Neural cell (in vitro differentiated cells): Measurements from ENCODE around the gene BTD. TPM values are rescaled to one million over a fixed set of nuclear protein-coding genes. Genes with fewer than 3 reads are reported as not detected.

Experiments used
- H2AFZ ChIP-seq: fragments of 200-600, 300-800 bp; sonication (generic), shearing (Covaris generic); 2 replicates; pipeline ENCODE4 v1.6.0; 2014; ENCODE audit warnings: low read depth, mild to moderate bottlenecking, antibody characterized with exemption, low read length, moderate library complexity
- H3F3A ChIP-seq: fragments of 200-600 bp; shearing (Covaris generic); 2 replicates; pipeline ENCODE4 v1.6.1; 2016; ENCODE audit warnings: mild to moderate bottlenecking, moderate library complexity, mixed read lengths, antibody characterized with exemption, low read length; ENCODE audit not compliant: insufficient read depth, poor library complexity, severe bottlenecking
- H3K27ac ChIP-seq: fragments of 200-600, 300-800 bp; sonication (generic), shearing (Covaris generic); 2 replicates; pipeline ENCODE4 v1.5.1; 2014; ENCODE audit warnings: mild to moderate bottlenecking, low read length, moderate library complexity
- H3K27me3 ChIP-seq: fragments of 300-800, 200-600 bp; sonication (generic), shearing (Covaris generic); 2 replicates; pipeline ENCODE4 v1.6.0; 2014; ENCODE audit warnings: mild to moderate bottlenecking, low read depth, low read length, moderate library complexity; ENCODE audit not compliant: insufficient read depth
- H3K36me3 ChIP-seq: fragments of 300-800, 200-600 bp; sonication (generic), shearing (Covaris generic); 2 replicates; pipeline ENCODE4 v1.5.1; 2014; ENCODE audit warnings: mild to moderate bottlenecking, antibody characterized with exemption, low read length, moderate library complexity; ENCODE audit not compliant: insufficient read depth
- H3K4me2 ChIP-seq: fragments of 300-800, 200-600 bp; sonication (generic), shearing (Covaris generic); 2 replicates; pipeline ENCODE4 v1.6.0; 2014; ENCODE audit warnings: mild to moderate bottlenecking, low read length
- H3K4me3 ChIP-seq: fragments of 300-800, 200-600 bp; sonication (generic), shearing (Covaris generic); 2 replicates; pipeline ENCODE4 v1.5.1; 2014; ENCODE audit warnings: mild to moderate bottlenecking, low read length, moderate library complexity
- H3K79me2 ChIP-seq: fragments of 200-600 bp; shearing (Covaris generic); replicated peaks from 2 replicates; pipeline ENCODE4 v1.6.0; 2014; ENCODE audit warnings: mild to moderate bottlenecking, low read length, moderate library complexity; ENCODE audit not compliant: insufficient read depth
- H3K9ac ChIP-seq: fragments of 300-800, 200-600 bp; sonication (generic), shearing (Covaris generic); 2 replicates; pipeline ENCODE4 v1.6.1; 2016; ENCODE audit warnings: mild to moderate bottlenecking, low read length, mixed read lengths
- H3K9me2 ChIP-seq: fragments of 200-600 bp; shearing (Covaris generic); 2 replicates; pipeline ENCODE4 v1.6.1; 2016; ENCODE audit warnings: mild to moderate bottlenecking, low read length, mixed read lengths; ENCODE audit not compliant: insufficient read depth
- H3K9me3 ChIP-seq: fragments of 200-600, 300-800 bp; sonication (generic), shearing (Covaris generic); 2 replicates; pipeline ENCODE4 v1.6.1; 2016; ENCODE audit warnings: mild to moderate bottlenecking, mixed run types, low read length, moderate library complexity, mixed read lengths
- H4K20me1 ChIP-seq: fragments of 200-600 bp; shearing (Covaris generic); 2 replicates; pipeline ENCODE4 v1.6.1; 2016; ENCODE audit warnings: mild to moderate bottlenecking, mixed run types; ENCODE audit not compliant: insufficient read depth
- EP300 ChIP-seq: fragments of 450-650 bp; conservative IDR thresholded peaks from 2 replicates; pipeline ENCODE4 v1.6.1; 2014; ENCODE audit warnings: antibody characterized with exemption, mild to moderate bottlenecking, moderate library complexity; ENCODE audit not compliant: poor library complexity, severe bottlenecking
- EZH2 ChIP-seq: fragments of 200-600, 300-800 bp; shearing (Covaris generic), sonication (generic); IDR thresholded peaks from 2 replicates; pipeline ENCODE4 v1.6.1; 2014; ENCODE audit warnings: antibody characterized with exemption, low read length, borderline replicate concordance, mild to moderate bottlenecking; ENCODE audit not compliant: insufficient read depth, poor library complexity, severe bottlenecking
- MXI1 ChIP-seq: fragments of 450-650 bp; conservative IDR thresholded peaks from 2 replicates; pipeline ENCODE4 v1.6.1; 2014; ENCODE audit warnings: antibody characterized with exemption, mild to moderate bottlenecking; ENCODE audit not compliant: poor library complexity, severe bottlenecking
- POLR2AphosphoS5 ChIP-seq: IDR thresholded peaks from 2 replicates; pipeline ENCODE4 v1.6.1; 2012
- RAD21 ChIP-seq: fragments of 450-650 bp; conservative IDR thresholded peaks from 2 replicates; pipeline ENCODE4 v1.6.1; 2014; ENCODE audit warnings: antibody characterized with exemption, mild to moderate bottlenecking, moderate library complexity
- SMC3 ChIP-seq: fragments of 450-650 bp; conservative IDR thresholded peaks from 2 replicates; pipeline ENCODE4 v1.6.1; 2014; ENCODE audit warnings: antibody characterized with exemption, mild to moderate bottlenecking, moderate library complexity; ENCODE audit not compliant: poor library complexity
- TAF1 ChIP-seq: IDR thresholded peaks from 2 replicates; pipeline ENCODE4 v1.6.1; 2012; ENCODE audit warnings: low read depth
- polyA plus RNA-seq: library from polyadenylated mRNA; depleted of rRNA; stranded (reverse); fragments of >200 nt; gene quantifications from 2 replicates; pipeline ENCODE4 v1.2.3, GENCODE V29; 2014
- TF ChIP-seq, protein P1 (sequence below): IDR thresholded peaks from 2 replicates; pipeline ENCODE4 v1.6.1; 2012; ENCODE audit warnings: borderline replicate concordance
- TF ChIP-seq, protein P2 (sequence below): fragments of 450-650 bp; IDR thresholded peaks from 2 replicates; pipeline ENCODE4 v1.5.1; 2014; ENCODE audit warnings: antibody characterized with exemption, mild to moderate bottlenecking, moderate library complexity; ENCODE audit not compliant: poor library complexity, severe bottlenecking

The BTD gene
- polyA plus RNA-seq, 1 donor from 2014 or later, result 4.6 TPM

DNA sequence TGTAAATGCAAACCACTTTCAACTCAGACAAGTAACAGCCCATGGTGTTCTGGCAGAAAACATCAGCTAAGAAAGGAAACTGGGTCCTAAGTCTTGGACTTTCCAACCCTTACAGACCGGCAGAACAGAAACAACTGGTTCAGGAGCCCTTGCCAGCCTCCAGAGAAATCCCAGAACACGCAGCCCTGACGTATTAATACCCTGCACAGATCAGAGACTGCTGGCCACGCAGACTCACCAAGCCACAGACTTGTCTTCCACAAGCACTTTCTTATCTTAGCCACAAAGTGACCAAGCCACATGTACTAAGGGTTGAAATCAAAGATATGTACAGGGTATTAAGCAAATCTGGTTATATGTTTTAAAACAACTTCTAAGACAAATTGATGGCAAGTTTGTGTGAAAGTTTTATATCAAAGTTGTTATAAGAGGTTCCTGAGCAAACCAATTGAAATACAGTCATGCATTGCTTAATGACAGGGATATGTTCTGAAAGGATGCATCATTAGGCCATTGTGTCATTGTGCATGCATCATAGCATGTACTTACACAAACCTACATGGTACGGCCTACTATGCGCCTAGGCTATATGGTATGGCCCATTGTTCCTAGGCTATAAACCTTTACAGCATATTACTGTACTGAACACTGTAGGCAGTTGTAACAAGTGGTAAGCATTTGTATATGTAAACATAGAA is 36.8 kb downstream of the BTD start:
- TF ChIP-seq, protein P1, sequence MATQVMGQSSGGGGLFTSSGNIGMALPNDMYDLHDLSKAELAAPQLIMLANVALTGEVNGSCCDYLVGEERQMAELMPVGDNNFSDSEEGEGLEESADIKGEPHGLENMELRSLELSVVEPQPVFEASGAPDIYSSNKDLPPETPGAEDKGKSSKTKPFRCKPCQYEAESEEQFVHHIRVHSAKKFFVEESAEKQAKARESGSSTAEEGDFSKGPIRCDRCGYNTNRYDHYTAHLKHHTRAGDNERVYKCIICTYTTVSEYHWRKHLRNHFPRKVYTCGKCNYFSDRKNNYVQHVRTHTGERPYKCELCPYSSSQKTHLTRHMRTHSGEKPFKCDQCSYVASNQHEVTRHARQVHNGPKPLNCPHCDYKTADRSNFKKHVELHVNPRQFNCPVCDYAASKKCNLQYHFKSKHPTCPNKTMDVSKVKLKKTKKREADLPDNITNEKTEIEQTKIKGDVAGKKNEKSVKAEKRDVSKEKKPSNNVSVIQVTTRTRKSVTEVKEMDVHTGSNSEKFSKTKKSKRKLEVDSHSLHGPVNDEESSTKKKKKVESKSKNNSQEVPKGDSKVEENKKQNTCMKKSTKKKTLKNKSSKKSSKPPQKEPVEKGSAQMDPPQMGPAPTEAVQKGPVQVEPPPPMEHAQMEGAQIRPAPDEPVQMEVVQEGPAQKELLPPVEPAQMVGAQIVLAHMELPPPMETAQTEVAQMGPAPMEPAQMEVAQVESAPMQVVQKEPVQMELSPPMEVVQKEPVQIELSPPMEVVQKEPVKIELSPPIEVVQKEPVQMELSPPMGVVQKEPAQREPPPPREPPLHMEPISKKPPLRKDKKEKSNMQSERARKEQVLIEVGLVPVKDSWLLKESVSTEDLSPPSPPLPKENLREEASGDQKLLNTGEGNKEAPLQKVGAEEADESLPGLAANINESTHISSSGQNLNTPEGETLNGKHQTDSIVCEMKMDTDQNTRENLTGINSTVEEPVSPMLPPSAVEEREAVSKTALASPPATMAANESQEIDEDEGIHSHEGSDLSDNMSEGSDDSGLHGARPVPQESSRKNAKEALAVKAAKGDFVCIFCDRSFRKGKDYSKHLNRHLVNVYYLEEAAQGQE, result no peak
- TF ChIP-seq POLR2AphosphoS5 (no peak), MXI1 (no peak)
- Histone ChIP-seq H3K79me2 (no peaks in the 10 kb centered on the region), H2AFZ (no peak overlapping the region)

DNA sequence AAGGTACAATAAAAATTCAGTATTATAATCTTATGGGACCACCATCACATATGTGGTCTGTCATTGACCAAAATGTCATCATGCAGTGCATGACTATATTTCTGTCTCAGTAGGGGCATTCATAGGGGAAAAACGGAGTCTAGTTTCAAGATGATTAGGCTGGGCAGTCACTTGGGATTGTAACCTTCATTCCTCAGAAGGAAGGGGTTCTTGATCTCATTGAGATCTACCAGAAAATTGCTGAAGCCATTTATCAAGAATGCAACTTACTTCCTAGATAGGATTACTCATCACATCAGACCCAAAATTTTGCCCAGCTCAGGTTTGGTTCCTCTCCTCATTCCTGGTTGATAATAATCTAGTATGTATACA is 37.3 kb downstream of the BTD start:
- H3K4me2 ChIP-seq, result no peak overlapping the region
- no peaks in the 10 kb centered on the region for H3F3A ChIP-seq
- H3K79me2 ChIP-seq, result no peaks in the 10 kb centered on the region
- no peak overlapping the region for H2AFZ ChIP-seq
- H3K27ac ChIP-seq, result no peak overlapping the region
- TF ChIP-seq, protein P1, result no peak
- TF ChIP-seq, protein P2, sequence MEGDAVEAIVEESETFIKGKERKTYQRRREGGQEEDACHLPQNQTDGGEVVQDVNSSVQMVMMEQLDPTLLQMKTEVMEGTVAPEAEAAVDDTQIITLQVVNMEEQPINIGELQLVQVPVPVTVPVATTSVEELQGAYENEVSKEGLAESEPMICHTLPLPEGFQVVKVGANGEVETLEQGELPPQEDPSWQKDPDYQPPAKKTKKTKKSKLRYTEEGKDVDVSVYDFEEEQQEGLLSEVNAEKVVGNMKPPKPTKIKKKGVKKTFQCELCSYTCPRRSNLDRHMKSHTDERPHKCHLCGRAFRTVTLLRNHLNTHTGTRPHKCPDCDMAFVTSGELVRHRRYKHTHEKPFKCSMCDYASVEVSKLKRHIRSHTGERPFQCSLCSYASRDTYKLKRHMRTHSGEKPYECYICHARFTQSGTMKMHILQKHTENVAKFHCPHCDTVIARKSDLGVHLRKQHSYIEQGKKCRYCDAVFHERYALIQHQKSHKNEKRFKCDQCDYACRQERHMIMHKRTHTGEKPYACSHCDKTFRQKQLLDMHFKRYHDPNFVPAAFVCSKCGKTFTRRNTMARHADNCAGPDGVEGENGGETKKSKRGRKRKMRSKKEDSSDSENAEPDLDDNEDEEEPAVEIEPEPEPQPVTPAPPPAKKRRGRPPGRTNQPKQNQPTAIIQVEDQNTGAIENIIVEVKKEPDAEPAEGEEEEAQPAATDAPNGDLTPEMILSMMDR, result no peak
- TF ChIP-seq POLR2AphosphoS5, result no peak
- TF ChIP-seq MXI1, result no peak
- no peak for TF ChIP-seq TAF1
- no peak for TF ChIP-seq RAD21
- TF ChIP-seq EP300, result no peak
- no peak for TF ChIP-seq EZH2
- TF ChIP-seq SMC3, result no peak
- no peak overlapping the region for H3K9ac ChIP-seq
- H3K9me2 ChIP-seq, result no peaks in the 10 kb centered on the region
- no peaks in the 10 kb centered on the region for H3K36me3 ChIP-seq
- H3K9me3 ChIP-seq, result no peaks in the 10 kb centered on the region
- H4K20me1 ChIP-seq, result no peaks in the 10 kb centered on the region
- H3K4me3 ChIP-seq, result no peak overlapping the region
- H3K27me3 ChIP-seq, result no peaks in the 10 kb centered on the region

More for the DNA sequence above, 36.8 kb downstream of the BTD start:
- no peak overlapping the region for H3K4me2 ChIP-seq
- no peaks in the 10 kb centered on the region for H4K20me1 ChIP-seq
- no peaks in the 10 kb centered on the region for H3K9me2 ChIP-seq
- no peaks in the 10 kb centered on the region for H3F3A ChIP-seq
- H3K4me3 ChIP-seq, result no peak overlapping the region
- no peaks in the 10 kb centered on the region for H3K9me3 ChIP-seq
- H3K27ac ChIP-seq, result no peak overlapping the region
- no peaks in the 10 kb centered on the region for H3K36me3 ChIP-seq
- H3K27me3 ChIP-seq, result no peaks in the 10 kb centered on the region
- H3K9ac ChIP-seq, result no peak overlapping the region
